ENCODE measurements around the gene DDIT4L.
"Not testable (repeated sequence)": the region's sequence is repeated elsewhere in the genome, so short reads cannot be mapped to it uniquely, and the experiment has no call there.

Gene DDIT4L

GRCh38 chr4:100189820-100190642 is at the start of gene DDIT4L:
Gene DDIT4L (minus strand): TSS chr4:100190468. CDS start chr4:100189983, 485 bp downstream.
- peak; percentile 22 for DNase-seq

GRCh38 chr4:100240008-100240407 is 49.7 kb upstream of the DDIT4L start:
- DNase-seq = no peak

- no peak for DNase-seq
Measured at GRCh38 chr4:100224721-100225120, 34.5 kb upstream of the DDIT4L start.

- no peak for DNase-seq
Measured at GRCh38 chr4:100224160-100224559, 33.9 kb upstream of the DDIT4L start.

- peak; percentile 50 for DNase-seq
Measured at GRCh38 chr4:100208964-100209363, 18.7 kb upstream of the DDIT4L start.

GRCh38 chr4:100208459-100208858 is 18.2 kb upstream of the DDIT4L start:
- DNase-seq = no peak

- DNase-seq = no peak
Measured at GRCh38 chr4:100206850-100207249, 16.6 kb upstream of the DDIT4L start.

- DNase-seq = no peak
Measured at GRCh38 chr4:100198061-100198460, 7.8 kb upstream of the DDIT4L start.

GRCh38 chr4:100196388-100197071 is 6.3 kb upstream of the DDIT4L start:
- DNase-seq = not testable (repeated sequence)

- DNase-seq = no peak
Measured at GRCh38 chr4:100190643-100191600, 654 bp upstream of the DDIT4L start.

GRCh38 chr4:100188829-100189228 is 1.4 kb downstream of the DDIT4L start:
- no peak for DNase-seq

GRCh38 chr4:100187781-100188180 is 2.5 kb downstream of the DDIT4L start:
- no peak for DNase-seq

GRCh38 chr4:100184787-100185186 is 5.5 kb downstream of the DDIT4L start:
- DNase-seq = no peak

GRCh38 chr4:100177855-100178254 is 12.4 kb downstream of the DDIT4L start:
- DNase-seq = no peak

- DNase-seq = no peak
Measured at GRCh38 chr4:100177126-100177525, 13.1 kb downstream of the DDIT4L start.

- peak; percentile 50 for DNase-seq
Measured at GRCh38 chr4:100175858-100176257, 14.4 kb downstream of the DDIT4L start.

GRCh38 chr4:100174985-100175383 is 15.3 kb downstream of the DDIT4L start:
- no peak for DNase-seq

- no peak for DNase-seq
Measured at GRCh38 chr4:100170986-100171385, 19.3 kb downstream of the DDIT4L start.

GRCh38 chr4:100169491-100170485 is 20.5 kb downstream of the DDIT4L start:
- DNase-seq = no peak

- no peak for DNase-seq
Measured at GRCh38 chr4:100168521-100168920, 21.7 kb downstream of the DDIT4L start.

- no peak for DNase-seq
Measured at GRCh38 chr4:100166297-100167039, 23.8 kb downstream of the DDIT4L start.
